Measurements from ENCODE around the gene FSTL4.
"Not testable (repeated sequence)": the region's sequence is repeated elsewhere in the genome, so short reads cannot be mapped to it uniquely, and the experiment has no call there.

FSTL4 gene

GRCh38 chr5:133450286-133450685 lies 162.1 kb downstream of the FSTL4 start:
- H3K4me1 Mint-ChIP-seq = no peaks in the 10 kb centered on the region
- H3K27ac Mint-ChIP-seq = no peak overlapping the region
- H3K27me3 Mint-ChIP-seq = peaks cover 16% of the 10 kb centered on the region
- no peaks in the 10 kb centered on the region for H3K9me3 Mint-ChIP-seq
- DNase-seq (ENCODE audit: low spot score in 2 of 2) (no peak), ATAC-seq (ENCODE audit: low read depth) (no peak)
- no peaks in the 10 kb centered on the region for H3K36me3 Mint-ChIP-seq
- H3K4me3 Mint-ChIP-seq = no peak overlapping the region

- Mint-ChIP-seq H3K4me3 (no peak overlapping the region), H3K4me1 (no peaks in the 10 kb centered on the region), H3K27me3 (peaks cover 16% of the 10 kb centered on the region), H3K27ac (no peak overlapping the region), H3K9me3 (no peaks in the 10 kb centered on the region), H3K36me3 (no peaks in the 10 kb centered on the region)
- ATAC-seq (ENCODE audit: low read depth) (no peak), DNase-seq (ENCODE audit: low spot score in 2 of 2) (no peak)
Measured at GRCh38 chr5:133449181-133449580, 163.2 kb downstream of the FSTL4 start.

- no peak overlapping the region for H3K27ac Mint-ChIP-seq
- DNase-seq (ENCODE audit: low spot score in 2 of 2) (no peak), ATAC-seq (ENCODE audit: low read depth) (no peak)
- no peaks in the 10 kb centered on the region for H3K36me3 Mint-ChIP-seq
- H3K27me3 Mint-ChIP-seq = peaks cover 11% of the 10 kb centered on the region
- no peaks in the 10 kb centered on the region for H3K4me1 Mint-ChIP-seq
- H3K4me3 Mint-ChIP-seq = no peak overlapping the region
- no peaks in the 10 kb centered on the region for H3K9me3 Mint-ChIP-seq
Measured at GRCh38 chr5:133446440-133446839, 165.9 kb downstream of the FSTL4 start.

GRCh38 chr5:133445744-133446143 lies 166.6 kb downstream of the FSTL4 start:
- H3K9me3 Mint-ChIP-seq = no peaks in the 10 kb centered on the region
- no peak overlapping the region for H3K27ac Mint-ChIP-seq
- H3K4me3 Mint-ChIP-seq = no peak overlapping the region
- H3K36me3 Mint-ChIP-seq = no peaks in the 10 kb centered on the region
- peaks cover 8% of the 10 kb centered on the region for H3K27me3 Mint-ChIP-seq
- DNase-seq (ENCODE audit: low spot score in 2 of 2) = no peak
- H3K4me1 Mint-ChIP-seq = no peaks in the 10 kb centered on the region
- ATAC-seq (ENCODE audit: low read depth) = no peak

GRCh38 chr5:133445204-133445603 lies 167.1 kb downstream of the FSTL4 start:
- not testable (repeated sequence) for H3K36me3 Mint-ChIP-seq

GRCh38 chr5:133444711-133445110 lies 167.6 kb downstream of the FSTL4 start:
- H3K9me3 Mint-ChIP-seq = no peaks in the 10 kb centered on the region
- H3K27me3 Mint-ChIP-seq = peaks cover 6% of the 10 kb centered on the region
- H3K4me3 Mint-ChIP-seq = no peak overlapping the region
- no peaks in the 10 kb centered on the region for H3K36me3 Mint-ChIP-seq
- H3K27ac Mint-ChIP-seq = no peak overlapping the region
- DNase-seq (ENCODE audit: low spot score in 2 of 2) = no peak
- no peak for ATAC-seq (ENCODE audit: low read depth)
- no peaks in the 10 kb centered on the region for H3K4me1 Mint-ChIP-seq

More at GRCh38 chr5:133445204-133445603, 167.1 kb downstream of the FSTL4 start:
- not testable (repeated sequence) for ATAC-seq (ENCODE audit: low read depth); H3K27ac Mint-ChIP-seq; H3K4me3 Mint-ChIP-seq; H3K27me3 Mint-ChIP-seq; H3K9me3 Mint-ChIP-seq; DNase-seq (ENCODE audit: low spot score in 2 of 2); H3K4me1 Mint-ChIP-seq

- DNase-seq (ENCODE audit: low spot score in 2 of 2) = no peak
- H3K27ac Mint-ChIP-seq = no peak overlapping the region
- H3K9me3 Mint-ChIP-seq = no peaks in the 10 kb centered on the region
- peaks cover 9% of the 10 kb centered on the region for H3K27me3 Mint-ChIP-seq
- ATAC-seq (ENCODE audit: low read depth) = no peak
- no peaks in the 10 kb centered on the region for H3K36me3 Mint-ChIP-seq
- H3K4me1 Mint-ChIP-seq = no peaks in the 10 kb centered on the region
- H3K4me3 Mint-ChIP-seq = no peak overlapping the region
Measured at GRCh38 chr5:133441166-133441815, 171.1 kb downstream of the FSTL4 start.

GRCh38 chr5:133440467-133441115 lies 171.8 kb downstream of the FSTL4 start:
- no peaks in the 10 kb centered on the region for H3K36me3 Mint-ChIP-seq
- no peak overlapping the region for H3K4me3 Mint-ChIP-seq
- no peaks in the 10 kb centered on the region for H3K9me3 Mint-ChIP-seq
- H3K27me3 Mint-ChIP-seq = peaks cover 11% of the 10 kb centered on the region
- DNase-seq (ENCODE audit: low spot score in 2 of 2) (no peak), ATAC-seq (ENCODE audit: low read depth) (no peak)
- H3K27ac Mint-ChIP-seq = no peak overlapping the region
- H3K4me1 Mint-ChIP-seq = no peaks in the 10 kb centered on the region

- Mint-ChIP-seq H3K4me3 (no peak overlapping the region), H3K4me1 (no peaks in the 10 kb centered on the region), H3K27me3 (peaks cover 11% of the 10 kb centered on the region), H3K9me3 (no peaks in the 10 kb centered on the region), H3K36me3 (no peaks in the 10 kb centered on the region), H3K27ac (no peak overlapping the region)
- no peak for ATAC-seq (ENCODE audit: low read depth)
- DNase-seq (ENCODE audit: low spot score in 2 of 2) = no peak
Measured at GRCh38 chr5:133439859-133440258, 172.5 kb downstream of the FSTL4 start.

- no peak for DNase-seq (ENCODE audit: low spot score in 2 of 2)
- no peaks in the 10 kb centered on the region for H3K9me3 Mint-ChIP-seq
- H3K27me3 Mint-ChIP-seq = peaks cover 11% of the 10 kb centered on the region
- ATAC-seq (ENCODE audit: low read depth) = no peak
- H3K4me3 Mint-ChIP-seq = no peak overlapping the region
- no peak overlapping the region for H3K27ac Mint-ChIP-seq
- H3K36me3 Mint-ChIP-seq = no peaks in the 10 kb centered on the region
- no peaks in the 10 kb centered on the region for H3K4me1 Mint-ChIP-seq
Measured at GRCh38 chr5:133438487-133438886, 173.9 kb downstream of the FSTL4 start.

- H3K27me3 Mint-ChIP-seq = peaks cover 7% of the 10 kb centered on the region
- no peaks in the 10 kb centered on the region for H3K4me1 Mint-ChIP-seq
- no peak overlapping the region for H3K4me3 Mint-ChIP-seq
- no peak overlapping the region for H3K27ac Mint-ChIP-seq
- H3K36me3 Mint-ChIP-seq = no peaks in the 10 kb centered on the region
- H3K9me3 Mint-ChIP-seq = no peaks in the 10 kb centered on the region
- no peak for ATAC-seq (ENCODE audit: low read depth)
- DNase-seq (ENCODE audit: low spot score in 2 of 2) = no peak
Measured at GRCh38 chr5:133434336-133434735, 178.0 kb downstream of the FSTL4 start.

GRCh38 chr5:133433641-133434040 lies 178.7 kb downstream of the FSTL4 start:
- Mint-ChIP-seq H3K9me3 (no peaks in the 10 kb centered on the region), H3K27ac (no peak overlapping the region), H3K4me3 (no peak overlapping the region), H3K36me3 (no peaks in the 10 kb centered on the region), H3K4me1 (no peaks in the 10 kb centered on the region), H3K27me3 (peaks cover 7% of the 10 kb centered on the region)
- ATAC-seq (ENCODE audit: low read depth) (no peak), DNase-seq (ENCODE audit: low spot score in 2 of 2) (no peak)

GRCh38 chr5:133432956-133433532 lies 179.3 kb downstream of the FSTL4 start:
- Mint-ChIP-seq H3K9me3 (no peaks in the 10 kb centered on the region), H3K27me3 (peaks cover 2% of the 10 kb centered on the region), H3K4me3 (no peak overlapping the region), H3K27ac (no peak overlapping the region), H3K36me3 (no peaks in the 10 kb centered on the region), H3K4me1 (peaks cover 3% of the 10 kb centered on the region)
- ATAC-seq (ENCODE audit: low read depth) (no peak), DNase-seq (ENCODE audit: low spot score in 2 of 2) (no peak)

GRCh38 chr5:133431326-133431865 lies 180.9 kb downstream of the FSTL4 start:
- DNase-seq (ENCODE audit: low spot score in 2 of 2) = no peak
- Mint-ChIP-seq H3K27me3 (peaks cover 2% of the 10 kb centered on the region), H3K27ac (no peak overlapping the region), H3K4me3 (no peak overlapping the region), H3K4me1 (peaks cover 5% of the 10 kb centered on the region), H3K9me3 (no peaks in the 10 kb centered on the region), H3K36me3 (no peaks in the 10 kb centered on the region)
- ATAC-seq (ENCODE audit: low read depth) = no peak
